WTC11 (cell line): ENCODE results near the gene MCMBP.

Source experiments
- FOXJ3 ChIP-seq: sonication (generic); formaldehyde crosslinking; IDR thresholded peaks from 2 replicates; pipeline ENCODE4 v1.9.0; 2021; ENCODE audit warnings: missing genetic modification reagents, mild to moderate bottlenecking, borderline replicate concordance
- SP1 ChIP-seq: sonication (generic); formaldehyde crosslinking; conservative IDR thresholded peaks from 2 replicates; pipeline ENCODE4 v1.8.1; 2022; ENCODE audit warnings: missing genetic modification reagents
- TEAD4 ChIP-seq: sonication (generic); formaldehyde crosslinking; IDR thresholded peaks from 2 replicates; pipeline ENCODE4 v1.8.0; 2022; ENCODE audit warnings: mild to moderate bottlenecking, missing genetic modification reagents
- TF ChIP-seq, protein P1 (sequence below): fragments of 200-600 bp; IDR thresholded peaks from 2 replicates; pipeline ENCODE4 v1.8.0; 2022; ENCODE audit warnings: antibody characterized with exemption
- TF ChIP-seq, protein P2 (sequence below): sonication (generic); formaldehyde crosslinking; IDR thresholded peaks from 2 replicates; pipeline ENCODE4 v1.8.1; 2023; ENCODE audit warnings: mild to moderate bottlenecking, missing genetic modification reagents
- TF ChIP-seq, protein P3 (sequence below): sonication (generic); formaldehyde crosslinking; IDR thresholded peaks from 2 replicates; pipeline ENCODE4 v1.8.1; 2022; ENCODE audit warnings: low read depth, missing genetic modification reagents, borderline replicate concordance
- TF ChIP-seq, protein P4 (sequence below): sonication (generic); formaldehyde crosslinking; IDR thresholded peaks from 2 replicates; pipeline ENCODE4 v1.8.0; 2022; ENCODE audit warnings: mild to moderate bottlenecking, missing genetic modification reagents

DNA sequence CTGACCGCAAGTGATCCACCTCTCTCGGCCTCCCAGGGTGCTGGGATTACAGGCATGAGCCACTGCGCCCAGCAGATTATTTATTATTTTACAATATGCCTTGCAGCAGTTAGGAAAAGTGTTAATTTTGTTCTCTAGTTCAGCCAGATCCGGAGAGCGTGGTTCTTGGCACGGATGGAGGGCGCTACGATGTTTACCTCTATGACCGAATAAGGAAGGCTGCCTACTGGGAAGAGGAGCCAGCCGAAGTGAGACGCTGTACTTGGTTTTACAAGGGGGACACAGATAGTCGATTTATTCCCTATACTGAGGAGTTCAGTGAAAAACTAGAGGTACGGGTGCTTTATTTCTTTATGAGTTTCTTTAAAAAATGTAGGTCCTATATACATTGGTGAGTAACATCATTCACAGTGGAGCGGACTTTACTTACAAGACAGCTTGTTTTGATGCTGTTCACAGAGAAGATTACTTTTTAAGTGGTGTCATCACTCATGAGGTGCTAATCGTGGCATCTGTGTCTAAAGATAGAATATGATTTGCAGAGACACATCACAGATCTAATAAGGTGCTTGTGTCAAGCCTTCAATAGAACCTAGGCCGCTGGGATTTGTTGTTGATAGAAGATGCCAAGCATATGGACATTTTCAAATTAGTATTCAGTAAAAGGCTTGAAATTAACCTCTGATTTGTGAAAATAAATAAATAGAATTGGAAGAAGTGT, 31.5 kb upstream of the MCMBP start:
- TF ChIP-seq, protein P1, sequence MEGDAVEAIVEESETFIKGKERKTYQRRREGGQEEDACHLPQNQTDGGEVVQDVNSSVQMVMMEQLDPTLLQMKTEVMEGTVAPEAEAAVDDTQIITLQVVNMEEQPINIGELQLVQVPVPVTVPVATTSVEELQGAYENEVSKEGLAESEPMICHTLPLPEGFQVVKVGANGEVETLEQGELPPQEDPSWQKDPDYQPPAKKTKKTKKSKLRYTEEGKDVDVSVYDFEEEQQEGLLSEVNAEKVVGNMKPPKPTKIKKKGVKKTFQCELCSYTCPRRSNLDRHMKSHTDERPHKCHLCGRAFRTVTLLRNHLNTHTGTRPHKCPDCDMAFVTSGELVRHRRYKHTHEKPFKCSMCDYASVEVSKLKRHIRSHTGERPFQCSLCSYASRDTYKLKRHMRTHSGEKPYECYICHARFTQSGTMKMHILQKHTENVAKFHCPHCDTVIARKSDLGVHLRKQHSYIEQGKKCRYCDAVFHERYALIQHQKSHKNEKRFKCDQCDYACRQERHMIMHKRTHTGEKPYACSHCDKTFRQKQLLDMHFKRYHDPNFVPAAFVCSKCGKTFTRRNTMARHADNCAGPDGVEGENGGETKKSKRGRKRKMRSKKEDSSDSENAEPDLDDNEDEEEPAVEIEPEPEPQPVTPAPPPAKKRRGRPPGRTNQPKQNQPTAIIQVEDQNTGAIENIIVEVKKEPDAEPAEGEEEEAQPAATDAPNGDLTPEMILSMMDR, result no peak
- TF ChIP-seq SP1 (CRISPR knock-in tag), result no peak
- TF ChIP-seq, protein P2, sequence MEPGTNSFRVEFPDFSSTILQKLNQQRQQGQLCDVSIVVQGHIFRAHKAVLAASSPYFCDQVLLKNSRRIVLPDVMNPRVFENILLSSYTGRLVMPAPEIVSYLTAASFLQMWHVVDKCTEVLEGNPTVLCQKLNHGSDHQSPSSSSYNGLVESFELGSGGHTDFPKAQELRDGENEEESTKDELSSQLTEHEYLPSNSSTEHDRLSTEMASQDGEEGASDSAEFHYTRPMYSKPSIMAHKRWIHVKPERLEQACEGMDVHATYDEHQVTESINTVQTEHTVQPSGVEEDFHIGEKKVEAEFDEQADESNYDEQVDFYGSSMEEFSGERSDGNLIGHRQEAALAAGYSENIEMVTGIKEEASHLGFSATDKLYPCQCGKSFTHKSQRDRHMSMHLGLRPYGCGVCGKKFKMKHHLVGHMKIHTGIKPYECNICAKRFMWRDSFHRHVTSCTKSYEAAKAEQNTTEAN (CRISPR knock-in tag), result no peak
- TF ChIP-seq TEAD4 (CRISPR knock-in tag), result no peak
- TF ChIP-seq, protein P3, sequence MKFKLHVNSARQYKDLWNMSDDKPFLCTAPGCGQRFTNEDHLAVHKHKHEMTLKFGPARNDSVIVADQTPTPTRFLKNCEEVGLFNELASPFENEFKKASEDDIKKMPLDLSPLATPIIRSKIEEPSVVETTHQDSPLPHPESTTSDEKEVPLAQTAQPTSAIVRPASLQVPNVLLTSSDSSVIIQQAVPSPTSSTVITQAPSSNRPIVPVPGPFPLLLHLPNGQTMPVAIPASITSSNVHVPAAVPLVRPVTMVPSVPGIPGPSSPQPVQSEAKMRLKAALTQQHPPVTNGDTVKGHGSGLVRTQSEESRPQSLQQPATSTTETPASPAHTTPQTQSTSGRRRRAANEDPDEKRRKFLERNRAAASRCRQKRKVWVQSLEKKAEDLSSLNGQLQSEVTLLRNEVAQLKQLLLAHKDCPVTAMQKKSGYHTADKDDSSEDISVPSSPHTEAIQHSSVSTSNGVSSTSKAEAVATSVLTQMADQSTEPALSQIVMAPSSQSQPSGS (CRISPR knock-in tag), result no peak
- TF ChIP-seq FOXJ3 (CRISPR knock-in tag), result no peak
- TF ChIP-seq, protein P4, sequence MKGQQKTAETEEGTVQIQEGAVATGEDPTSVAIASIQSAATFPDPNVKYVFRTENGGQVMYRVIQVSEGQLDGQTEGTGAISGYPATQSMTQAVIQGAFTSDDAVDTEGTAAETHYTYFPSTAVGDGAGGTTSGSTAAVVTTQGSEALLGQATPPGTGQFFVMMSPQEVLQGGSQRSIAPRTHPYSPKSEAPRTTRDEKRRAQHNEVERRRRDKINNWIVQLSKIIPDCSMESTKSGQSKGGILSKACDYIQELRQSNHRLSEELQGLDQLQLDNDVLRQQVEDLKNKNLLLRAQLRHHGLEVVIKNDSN, result no peak
